Measurements from ENCODE around the gene MADCAM1. TPM values are rescaled to one million over a fixed set of nuclear protein-coding genes. Genes with fewer than 3 reads are reported as not detected.

Gene MADCAM1
- total and polyA plus RNA-seq, 2 donors from 2014 or later, result 0.50 to 0.77 TPM

DNA sequence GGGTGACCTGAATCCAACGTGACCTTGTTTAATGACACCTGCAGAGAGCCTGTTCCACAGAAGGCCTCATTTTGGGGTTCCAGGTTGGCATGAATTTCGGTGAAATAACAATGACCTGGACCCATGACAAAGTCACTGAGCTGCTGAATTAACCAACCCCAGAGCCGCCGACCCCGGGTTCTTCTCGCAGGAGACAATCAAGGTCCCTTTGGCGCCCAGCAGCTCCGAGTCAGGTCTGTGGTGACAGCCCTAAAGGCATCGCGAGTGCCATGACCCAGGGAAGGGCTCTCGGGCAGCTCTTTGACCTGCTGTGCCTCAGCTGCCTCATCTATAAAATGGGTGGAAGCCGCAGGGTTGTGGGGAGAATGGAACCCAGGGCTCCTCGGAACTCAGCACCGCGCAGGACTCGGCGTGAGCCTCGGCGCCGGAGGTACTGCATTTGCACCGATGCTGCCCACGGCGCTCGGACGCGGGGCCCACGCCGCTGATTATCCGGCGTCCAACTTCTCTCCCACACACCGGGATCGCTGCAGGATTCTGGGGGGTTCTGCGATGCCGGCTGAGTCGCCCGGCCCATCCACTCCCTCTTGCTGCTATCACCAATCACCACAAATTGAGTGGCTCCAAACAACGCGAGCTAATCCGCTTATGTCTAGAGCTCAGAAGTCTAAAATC lies 41.1 kb upstream of the MADCAM1 start:
- TF ChIP-seq CTCF (IDR thresholded peaks at IDR 0.05; ENCODE audit: borderline replicate concordance, extremely low read depth, insufficient read depth), result no peak
- H3K9me3 ChIP-seq (ENCODE audit: control insufficient read depth in 2 of 3, insufficient read depth in 1 of 3, low read length in 3 of 3), result no peaks in the 10 kb centered on the region
- H3K27ac ChIP-seq (ENCODE audit: low read depth in 2 of 2, low read length in 2 of 2), result no peak overlapping the region
- no peak for DNase-seq
- intact Hi-C loops (cut with DNase I), result no loop called here
- H3K4me1 ChIP-seq (ENCODE audit: control insufficient read depth in 2 of 3, insufficient read depth in 2 of 3, low read depth in 1 of 3, low read length in 3 of 3), result peaks cover 0 to 2% (median 0%) of the 10 kb centered on the region in 3 donors
- no peak for FAIRE-seq
- no peak overlapping the region for H3K9ac ChIP-seq (ENCODE audit: low read length in 3 of 3)
- no peak overlapping the region for H3K4me3 ChIP-seq (ENCODE audit: low read length in 3 of 3)
- no peaks in the 10 kb centered on the region for H3K36me3 ChIP-seq (ENCODE audit: control insufficient read depth in 2 of 3, insufficient read depth in 3 of 3, low read length in 3 of 3)
- no peaks in the 10 kb centered on the region for H3K27me3 ChIP-seq (ENCODE audit: control insufficient read depth, insufficient read depth, low read length)

- H3K36me3 ChIP-seq (ENCODE audit: control insufficient read depth in 2 of 3, insufficient read depth in 3 of 3, low read length in 3 of 3), result no peaks in the 10 kb centered on the region
- intact Hi-C loops (cut with DNase I), result no loop called here
- no peak overlapping the region for H3K27ac ChIP-seq (ENCODE audit: low read depth in 2 of 2, low read length in 2 of 2)
- no peak overlapping the region for H3K4me3 ChIP-seq (ENCODE audit: low read length in 3 of 3)
- no peak for DNase-seq
- peaks cover 0 to 2% (median 0%) of the 10 kb centered on the region in 3 donors for H3K4me1 ChIP-seq (ENCODE audit: control insufficient read depth in 2 of 3, insufficient read depth in 2 of 3, low read depth in 1 of 3, low read length in 3 of 3)
- no peaks in the 10 kb centered on the region for H3K27me3 ChIP-seq (ENCODE audit: control insufficient read depth, insufficient read depth, low read length)
- no peak for FAIRE-seq
- no peak overlapping the region for H3K9ac ChIP-seq (ENCODE audit: low read length in 3 of 3)
- no peaks in the 10 kb centered on the region for H3K9me3 ChIP-seq (ENCODE audit: control insufficient read depth in 2 of 3, insufficient read depth in 1 of 3, low read length in 3 of 3)
- TF ChIP-seq CTCF (IDR thresholded peaks at IDR 0.05; ENCODE audit: borderline replicate concordance, extremely low read depth, insufficient read depth), result no peak
Measured at GRCh38 chr19:455851-456546, 40.3 kb upstream of the MADCAM1 start.

- DNase-seq, result no peak
- H3K9ac ChIP-seq (ENCODE audit: low read length in 3 of 3), result no peak overlapping the region
- FAIRE-seq, result no peak
- no peaks in the 10 kb centered on the region for H3K9me3 ChIP-seq (ENCODE audit: control insufficient read depth in 2 of 3, insufficient read depth in 1 of 3, low read length in 3 of 3)
- peaks cover 0 to 2% (median 0%) of the 10 kb centered on the region in 3 donors for H3K4me1 ChIP-seq (ENCODE audit: control insufficient read depth in 2 of 3, insufficient read depth in 2 of 3, low read depth in 1 of 3, low read length in 3 of 3)
- no peaks in the 10 kb centered on the region for H3K36me3 ChIP-seq (ENCODE audit: control insufficient read depth in 2 of 3, insufficient read depth in 3 of 3, low read length in 3 of 3)
- no peak for TF ChIP-seq CTCF (IDR thresholded peaks at IDR 0.05; ENCODE audit: borderline replicate concordance, extremely low read depth, insufficient read depth)
- intact Hi-C loops (cut with DNase I), result no loop called here
- no peak overlapping the region for H3K27ac ChIP-seq (ENCODE audit: low read depth in 2 of 2, low read length in 2 of 2)
- H3K4me3 ChIP-seq (ENCODE audit: low read length in 3 of 3), result no peak overlapping the region
- no peaks in the 10 kb centered on the region for H3K27me3 ChIP-seq (ENCODE audit: control insufficient read depth, insufficient read depth, low read length)
Measured at GRCh38 chr19:456547-457110, 39.7 kb upstream of the MADCAM1 start.

Data from kidney (tissue), 14 donors.